HTERT RPE-1 (cell line): ENCODE measurements around the gene ZBTB4.
"Not testable (repeated sequence)": the region's sequence is repeated elsewhere in the genome, so short reads cannot be mapped to it uniquely, and the experiment has no call there.

Experiments
- in situ Hi-C: fragments of 300-500 bp; cut with MboI; formaldehyde crosslinking; loops from 4 replicates; pipeline ENCODE4 v1.14.3; 2020; ENCODE audit warnings: low sequenced_read_pairs

Gene ZBTB4

GRCh38 chr17:7475764-7476422 lies 3.5 kb downstream of the ZBTB4 start:
- in situ Hi-C loops: no loop called here

GRCh38 chr17:7474767-7475166 lies 4.7 kb downstream of the ZBTB4 start:
- in situ Hi-C loops: not testable (repeated sequence)

- in situ Hi-C loops: no loop called here
These were observed 7.7 kb downstream of the ZBTB4 start for GRCh38 chr17:7471729-7472128.

- in situ Hi-C loops: not testable (repeated sequence)
These were observed 8.9 kb downstream of the ZBTB4 start for GRCh38 chr17:7470457-7470973.

GRCh38 chr17:7469843-7470242 lies 9.6 kb downstream of the ZBTB4 start:
- in situ Hi-C loops: not testable (repeated sequence)

GRCh38 chr17:7468804-7469389 lies 10.5 kb downstream of the ZBTB4 start:
- in situ Hi-C loops: no loop called here

- in situ Hi-C loops: no loop called here
These were observed 11.1 kb downstream of the ZBTB4 start for GRCh38 chr17:7468290-7468689.

GRCh38 chr17:7467498-7467897 lies 11.9 kb downstream of the ZBTB4 start:
- in situ Hi-C loops: no loop called here

GRCh38 chr17:7466639-7467341 lies 12.6 kb downstream of the ZBTB4 start:
- in situ Hi-C loops: no loop called here

- in situ Hi-C loops: no loop called here
These were observed 13.2 kb downstream of the ZBTB4 start for GRCh38 chr17:7466318-7466638.

GRCh38 chr17:7465597-7466275 lies 13.7 kb downstream of the ZBTB4 start:
- in situ Hi-C loops: no loop called here

- in situ Hi-C loops: no loop called here
These were observed 15.3 kb downstream of the ZBTB4 start for GRCh38 chr17:7464081-7464480.

GRCh38 chr17:7463372-7463846 lies 16.0 kb downstream of the ZBTB4 start:
- in situ Hi-C loops: no loop called here

GRCh38 chr17:7462474-7463371 lies 16.7 kb downstream of the ZBTB4 start:
- in situ Hi-C loops: no loop called here

- in situ Hi-C loops: no loop called here
These were observed 18.4 kb downstream of the ZBTB4 start for GRCh38 chr17:7460850-7461660.

GRCh38 chr17:7459961-7460545 lies 19.4 kb downstream of the ZBTB4 start:
- in situ Hi-C loops: no loop called here

- in situ Hi-C loops: no loop called here
These were observed 31.0 kb downstream of the ZBTB4 start for GRCh38 chr17:7448461-7448860.

GRCh38 chr17:7445619-7445968 lies 33.8 kb downstream of the ZBTB4 start:
- in situ Hi-C loops: no loop called here
